GM20431 (cell line): ENCODE results near the gene POLR3E.
"Not testable (repeated sequence)": the region's sequence is repeated elsewhere in the genome, so short reads cannot be mapped to it uniquely, and the experiment has no call there.

Experiments
- in situ Hi-C: fragments of 300-500 bp; cut with MseI, MboI; formaldehyde crosslinking; loops from one replicate; pipeline ENCODE4 v1.15.0; 2020; ENCODE audit warnings: low sequenced_read_pairs; ENCODE audit not compliant: unreplicated experiment

The POLR3E gene

GRCh38 chr16:22327446-22327775 is 30.2 kb downstream of the POLR3E start:
- in situ Hi-C loops = loop anchor here (25.0 kb wide), 1 partner anchor 310 kb away; no protein-coding TSS in a partner anchor

GRCh38 chr16:22328081-22328725 is 31.0 kb downstream of the POLR3E start:
- in situ Hi-C loops = loop anchor here (25.0 kb wide), 1 partner anchor 309 kb away; no protein-coding TSS in a partner anchor

GRCh38 chr16:22329199-22329695 is 32.0 kb downstream of the POLR3E start:
- in situ Hi-C loops = loop anchor here (25.0 kb wide), 1 partner anchor 308 kb away; no protein-coding TSS in a partner anchor

- in situ Hi-C loops = loop anchor here (25.0 kb wide), 1 partner anchor 307 kb away; no protein-coding TSS in a partner anchor
Measured at GRCh38 chr16:22330326-22330725, 33.1 kb downstream of the POLR3E start.

GRCh38 chr16:22333457-22333994 is 36.3 kb downstream of the POLR3E start:
- in situ Hi-C loops = loop anchor here (25.0 kb wide), 1 partner anchor 304 kb away; no protein-coding TSS in a partner anchor

GRCh38 chr16:22335668-22336246 is 38.5 kb downstream of the POLR3E start:
- in situ Hi-C loops = loop anchor here (25.0 kb wide), 1 partner anchor 302 kb away; no protein-coding TSS in a partner anchor

GRCh38 chr16:22336581-22336980 is 39.4 kb downstream of the POLR3E start:
- in situ Hi-C loops = loop anchor here (25.0 kb wide), 1 partner anchor 301 kb away; no protein-coding TSS in a partner anchor

GRCh38 chr16:22337045-22337444 is 39.8 kb downstream of the POLR3E start:
- in situ Hi-C loops = loop anchor here (25.0 kb wide), 1 partner anchor 300 kb away; no protein-coding TSS in a partner anchor

- in situ Hi-C loops = loop anchor here (25.0 kb wide), 1 partner anchor 299 kb away; no protein-coding TSS in a partner anchor
Measured at GRCh38 chr16:22337849-22338635, 40.8 kb downstream of the POLR3E start.

GRCh38 chr16:22340945-22341344 is 43.7 kb downstream of the POLR3E start:
- in situ Hi-C loops = loop anchor here (25.0 kb wide), 1 partner anchor 296 kb away; no protein-coding TSS in a partner anchor

GRCh38 chr16:22342082-22342481 is 44.9 kb downstream of the POLR3E start:
- in situ Hi-C loops = loop anchor here (25.0 kb wide), 1 partner anchor 295 kb away; no protein-coding TSS in a partner anchor

GRCh38 chr16:22346483-22346882 is 49.3 kb downstream of the POLR3E start:
- in situ Hi-C loops = loop anchor here (25.0 kb wide), 1 partner anchor 291 kb away; no protein-coding TSS in a partner anchor

- in situ Hi-C loops = loop anchor here (25.0 kb wide), 1 partner anchor 290 kb away; no protein-coding TSS in a partner anchor
Measured at GRCh38 chr16:22347100-22347820, 50.1 kb downstream of the POLR3E start.

- in situ Hi-C loops = loop anchor here (25.0 kb wide), 1 partner anchor 289 kb away; no protein-coding TSS in a partner anchor
Measured at GRCh38 chr16:22348291-22348690, 51.1 kb downstream of the POLR3E start.

GRCh38 chr16:22351017-22351416 is 53.8 kb downstream of the POLR3E start:
- in situ Hi-C loops = not testable (repeated sequence)

- in situ Hi-C loops = no loop called here
Measured at GRCh38 chr16:22352140-22352539, 54.9 kb downstream of the POLR3E start.

- in situ Hi-C loops = no loop called here
Measured at GRCh38 chr16:22352723-22353122, 55.5 kb downstream of the POLR3E start.

GRCh38 chr16:22353191-22353919 is 56.1 kb downstream of the POLR3E start:
- in situ Hi-C loops = no loop called here
